HepG2 (cell line): Measurements from ENCODE around the gene ZNF548. TPM values are rescaled to one million over a fixed set of nuclear protein-coding genes. Genes with fewer than 3 reads are reported as not detected.

Experiments
- HDAC2 ChIP-seq: sonication (generic); formaldehyde crosslinking; IDR thresholded peaks from 2 replicates; pipeline ENCODE4 v1.4.0; 2020; ENCODE audit warnings: missing genetic modification reagents
- JDP2 ChIP-seq: sonication (generic); formaldehyde crosslinking; IDR thresholded peaks from 2 replicates; pipeline ENCODE4 v1.8.1; 2022; ENCODE audit warnings: missing genetic modification reagents, borderline replicate concordance
- KDM4B ChIP-seq: sonication (generic); formaldehyde crosslinking; IDR thresholded peaks from 2 replicates; pipeline ENCODE4 v1.4.0; 2020; ENCODE audit warnings: missing genetic modification reagents
- REPIN1 ChIP-seq: sonication (generic); formaldehyde crosslinking; IDR thresholded peaks from 2 replicates; pipeline ENCODE4 v1.8.0; 2022; ENCODE audit warnings: missing genetic modification reagents, low read depth, mild to moderate bottlenecking, borderline replicate concordance
- SIN3A ChIP-seq: IDR thresholded peaks from 2 replicates; pipeline ENCODE4 v1.6.1; 2011; ENCODE audit warnings: low read depth, mild to moderate bottlenecking, control low read depth, low read length, borderline replicate concordance
- SMAD1 ChIP-seq: sonication (generic); formaldehyde crosslinking; IDR thresholded peaks from 2 replicates; pipeline ENCODE4 v1.4.0; 2020; ENCODE audit warnings: missing genetic modification reagents, low read depth, mild to moderate bottlenecking, borderline replicate concordance
- ZNF263 ChIP-seq: sonication (generic); formaldehyde crosslinking; IDR thresholded peaks from 2 replicates; pipeline ENCODE4 v1.4.0; 2020; ENCODE audit warnings: missing genetic modification reagents
- ZNF501 ChIP-seq: sonication (generic); formaldehyde crosslinking; IDR thresholded peaks from 2 replicates; pipeline ENCODE4 v1.5.1; 2020; ENCODE audit warnings: mild to moderate bottlenecking, moderate library complexity, missing genetic modification reagents
- ZNF567 ChIP-seq: sonication (generic); formaldehyde crosslinking; IDR thresholded peaks from 2 replicates; pipeline ENCODE4 v1.8.1; 2023; ENCODE audit warnings: mild to moderate bottlenecking, missing genetic modification reagents, borderline replicate concordance
- ZNF740 ChIP-seq: sonication (generic); formaldehyde crosslinking; IDR thresholded peaks from 2 replicates; pipeline ENCODE4 v1.4.0; 2020; ENCODE audit warnings: missing genetic modification reagents
- ZNF879 ChIP-seq: sonication (generic); formaldehyde crosslinking; IDR thresholded peaks from 2 replicates; pipeline ENCODE4 v1.8.1; 2023; ENCODE audit warnings: missing genetic modification reagents
- polyA plus RNA-seq, 8 experiments: library from polyadenylated mRNA; depleted of rRNA in 3 of 8; stranded (reverse) in 7 of 8; unstranded in 1 of 8; fragments of >200 nt; fragmentation: Illumina TruSeq in 4 of 8; extraction: Trizol in 4 of 8; gene quantifications; 2 replicates each; pipeline versions ENCODE4 v1.2.1 to v1.2.3, GENCODE V29; 2011 to 2016; ENCODE audit warnings: low read depth in 4 of 8, missing spikeins in 1 of 8, mixed read lengths in 1 of 8; ENCODE audit not compliant: insufficient read depth in 1 of 8
- total RNA-seq, 5 experiments: library from RNA; depleted of rRNA; stranded (reverse); fragments of >200 nt; fragmentation: Illumina TruSeq; extraction: Trizol; gene quantifications; 2 replicates each; pipeline ENCODE4 v1.2.3, GENCODE V29; 2016; ENCODE audit warnings: low read depth in 1 of 5
- TF ChIP-seq, protein P1 (sequence below): sonication (generic); formaldehyde crosslinking; IDR thresholded peaks from 2 replicates; pipeline ENCODE4 v1.9.0; 2022; ENCODE audit warnings: low read depth, missing genetic modification reagents
- TF ChIP-seq, protein P2 (sequence below): sonication (generic); formaldehyde crosslinking; IDR thresholded peaks from 2 replicates; pipeline ENCODE4 v1.5.0; 2020; ENCODE audit warnings: missing genetic modification reagents
- TF ChIP-seq, protein P3 (sequence below): sonication (generic); formaldehyde crosslinking; IDR thresholded peaks from 2 replicates; pipeline ENCODE4 v1.4.0; 2020; ENCODE audit warnings: missing genetic modification reagents
- TF ChIP-seq, protein P4 (sequence below): IDR thresholded peaks from 2 replicates; pipeline ENCODE4 v1.6.1; 2018; ENCODE audit warnings: missing genetic modification reagents
- TF ChIP-seq, protein P5 (sequence below): sonication (generic); formaldehyde crosslinking; IDR thresholded peaks from 2 replicates; pipeline ENCODE4 v1.5.0; 2020; ENCODE audit warnings: mild to moderate bottlenecking, missing genetic modification reagents
- TF ChIP-seq, protein P6 (sequence below): sonication (generic); formaldehyde crosslinking; IDR thresholded peaks from 2 replicates; pipeline ENCODE4 v1.9.0; 2022; ENCODE audit warnings: missing genetic modification reagents, mild to moderate bottlenecking, borderline replicate concordance

ZNF548 gene
- total and polyA plus RNA-seq, 2 of the 13 experiments (the other 11 are each of a cell fraction or from before 2014, with no cell fraction given): 19.6 to 24.9 TPM

GRCh38 chr19:57410877-57411671 lies 21.4 kb downstream of the ZNF548 start, which contains the start of gene ZNF17 (continued):
- TF ChIP-seq, protein P1, sequence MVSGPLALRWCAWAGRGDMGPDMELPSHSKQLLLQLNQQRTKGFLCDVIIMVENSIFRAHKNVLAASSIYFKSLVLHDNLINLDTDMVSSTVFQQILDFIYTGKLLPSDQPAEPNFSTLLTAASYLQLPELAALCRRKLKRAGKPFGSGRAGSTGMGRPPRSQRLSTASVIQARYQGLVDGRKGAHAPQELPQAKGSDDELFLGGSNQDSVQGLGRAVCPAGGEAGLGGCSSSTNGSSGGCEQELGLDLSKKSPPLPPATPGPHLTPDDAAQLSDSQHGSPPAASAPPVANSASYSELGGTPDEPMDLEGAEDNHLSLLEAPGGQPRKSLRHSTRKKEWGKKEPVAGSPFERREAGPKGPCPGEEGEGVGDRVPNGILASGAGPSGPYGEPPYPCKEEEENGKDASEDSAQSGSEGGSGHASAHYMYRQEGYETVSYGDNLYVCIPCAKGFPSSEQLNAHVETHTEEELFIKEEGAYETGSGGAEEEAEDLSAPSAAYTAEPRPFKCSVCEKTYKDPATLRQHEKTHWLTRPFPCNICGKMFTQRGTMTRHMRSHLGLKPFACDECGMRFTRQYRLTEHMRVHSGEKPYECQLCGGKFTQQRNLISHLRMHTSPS (CRISPR knock-in tag): no peak
- TF ChIP-seq ZNF501 (peak; percentile 49), JDP2 (CRISPR knock-in tag) (no peak), ZNF879 (CRISPR knock-in tag) (no peak), HDAC2 (CRISPR knock-in tag) (no peak; the same call in none of the 2 replicates), REPIN1 (CRISPR knock-in tag) (peak; percentile 70), ZNF263 (CRISPR knock-in tag) (no peak), SIN3A (peak; percentile 78; the same call in 1 of the 2 replicates), SMAD1 (CRISPR knock-in tag) (0 out of 2 replicates have a peak, but pooled peaks have one; percentile 72), ZNF567 (peak; percentile 65; the same call in 1 of the 2 replicates), ZNF740 (0 out of 2 replicates have a peak, but pooled peaks have one; percentile 7), KDM4B (peak; percentile 54; the same call in 1 of the 2 replicates)
- TF ChIP-seq, protein P2, sequence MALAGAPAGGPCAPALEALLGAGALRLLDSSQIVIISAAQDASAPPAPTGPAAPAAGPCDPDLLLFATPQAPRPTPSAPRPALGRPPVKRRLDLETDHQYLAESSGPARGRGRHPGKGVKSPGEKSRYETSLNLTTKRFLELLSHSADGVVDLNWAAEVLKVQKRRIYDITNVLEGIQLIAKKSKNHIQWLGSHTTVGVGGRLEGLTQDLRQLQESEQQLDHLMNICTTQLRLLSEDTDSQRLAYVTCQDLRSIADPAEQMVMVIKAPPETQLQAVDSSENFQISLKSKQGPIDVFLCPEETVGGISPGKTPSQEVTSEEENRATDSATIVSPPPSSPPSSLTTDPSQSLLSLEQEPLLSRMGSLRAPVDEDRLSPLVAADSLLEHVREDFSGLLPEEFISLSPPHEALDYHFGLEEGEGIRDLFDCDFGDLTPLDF (CRISPR knock-in tag): no peak
- TF ChIP-seq, protein P3, sequence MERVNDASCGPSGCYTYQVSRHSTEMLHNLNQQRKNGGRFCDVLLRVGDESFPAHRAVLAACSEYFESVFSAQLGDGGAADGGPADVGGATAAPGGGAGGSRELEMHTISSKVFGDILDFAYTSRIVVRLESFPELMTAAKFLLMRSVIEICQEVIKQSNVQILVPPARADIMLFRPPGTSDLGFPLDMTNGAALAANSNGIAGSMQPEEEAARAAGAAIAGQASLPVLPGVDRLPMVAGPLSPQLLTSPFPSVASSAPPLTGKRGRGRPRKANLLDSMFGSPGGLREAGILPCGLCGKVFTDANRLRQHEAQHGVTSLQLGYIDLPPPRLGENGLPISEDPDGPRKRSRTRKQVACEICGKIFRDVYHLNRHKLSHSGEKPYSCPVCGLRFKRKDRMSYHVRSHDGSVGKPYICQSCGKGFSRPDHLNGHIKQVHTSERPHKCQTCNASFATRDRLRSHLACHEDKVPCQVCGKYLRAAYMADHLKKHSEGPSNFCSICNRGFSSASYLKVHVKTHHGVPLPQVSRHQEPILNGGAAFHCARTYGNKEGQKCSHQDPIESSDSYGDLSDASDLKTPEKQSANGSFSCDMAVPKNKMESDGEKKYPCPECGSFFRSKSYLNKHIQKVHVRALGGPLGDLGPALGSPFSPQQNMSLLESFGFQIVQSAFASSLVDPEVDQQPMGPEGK (CRISPR knock-in tag): no peak
- TF ChIP-seq, protein P4, sequence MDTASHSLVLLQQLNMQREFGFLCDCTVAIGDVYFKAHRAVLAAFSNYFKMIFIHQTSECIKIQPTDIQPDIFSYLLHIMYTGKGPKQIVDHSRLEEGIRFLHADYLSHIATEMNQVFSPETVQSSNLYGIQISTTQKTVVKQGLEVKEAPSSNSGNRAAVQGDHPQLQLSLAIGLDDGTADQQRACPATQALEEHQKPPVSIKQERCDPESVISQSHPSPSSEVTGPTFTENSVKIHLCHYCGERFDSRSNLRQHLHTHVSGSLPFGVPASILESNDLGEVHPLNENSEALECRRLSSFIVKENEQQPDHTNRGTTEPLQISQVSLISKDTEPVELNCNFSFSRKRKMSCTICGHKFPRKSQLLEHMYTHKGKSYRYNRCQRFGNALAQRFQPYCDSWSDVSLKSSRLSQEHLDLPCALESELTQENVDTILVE (CRISPR knock-in tag): no peak; the same call in 1 of the 2 replicates
- TF ChIP-seq, protein P5, sequence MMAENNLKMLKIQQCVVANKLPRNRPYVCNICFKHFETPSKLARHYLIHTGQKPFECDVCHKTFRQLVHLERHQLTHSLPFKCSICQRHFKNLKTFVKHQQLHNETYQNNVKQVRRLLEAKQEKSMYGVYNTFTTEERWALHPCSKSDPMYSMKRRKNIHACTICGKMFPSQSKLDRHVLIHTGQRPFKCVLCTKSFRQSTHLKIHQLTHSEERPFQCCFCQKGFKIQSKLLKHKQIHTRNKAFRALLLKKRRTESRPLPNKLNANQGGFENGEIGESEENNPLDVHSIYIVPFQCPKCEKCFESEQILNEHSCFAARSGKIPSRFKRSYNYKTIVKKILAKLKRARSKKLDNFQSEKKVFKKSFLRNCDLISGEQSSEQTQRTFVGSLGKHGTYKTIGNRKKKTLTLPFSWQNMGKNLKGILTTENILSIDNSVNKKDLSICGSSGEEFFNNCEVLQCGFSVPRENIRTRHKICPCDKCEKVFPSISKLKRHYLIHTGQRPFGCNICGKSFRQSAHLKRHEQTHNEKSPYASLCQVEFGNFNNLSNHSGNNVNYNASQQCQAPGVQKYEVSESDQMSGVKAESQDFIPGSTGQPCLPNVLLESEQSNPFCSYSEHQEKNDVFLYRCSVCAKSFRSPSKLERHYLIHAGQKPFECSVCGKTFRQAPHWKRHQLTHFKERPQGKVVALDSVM: 0 out of 2 replicates have a peak, but pooled peaks have one; percentile 21
- TF ChIP-seq, protein P6, sequence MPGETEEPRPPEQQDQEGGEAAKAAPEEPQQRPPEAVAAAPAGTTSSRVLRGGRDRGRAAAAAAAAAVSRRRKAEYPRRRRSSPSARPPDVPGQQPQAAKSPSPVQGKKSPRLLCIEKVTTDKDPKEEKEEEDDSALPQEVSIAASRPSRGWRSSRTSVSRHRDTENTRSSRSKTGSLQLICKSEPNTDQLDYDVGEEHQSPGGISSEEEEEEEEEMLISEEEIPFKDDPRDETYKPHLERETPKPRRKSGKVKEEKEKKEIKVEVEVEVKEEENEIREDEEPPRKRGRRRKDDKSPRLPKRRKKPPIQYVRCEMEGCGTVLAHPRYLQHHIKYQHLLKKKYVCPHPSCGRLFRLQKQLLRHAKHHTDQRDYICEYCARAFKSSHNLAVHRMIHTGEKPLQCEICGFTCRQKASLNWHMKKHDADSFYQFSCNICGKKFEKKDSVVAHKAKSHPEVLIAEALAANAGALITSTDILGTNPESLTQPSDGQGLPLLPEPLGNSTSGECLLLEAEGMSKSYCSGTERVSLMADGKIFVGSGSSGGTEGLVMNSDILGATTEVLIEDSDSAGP (CRISPR knock-in tag): peak; percentile 81; the same call in 1 of the 2 replicates
